NCI-H128 (cell line): ENCODE data around the gene IGIP.
A peak's percentile ranks its signal among the peaks of the same experiment; 100 is the strongest.

ENCODE experiments used
- DNase-seq: peaks from one replicate; lab custom pipeline; 2025; ENCODE audit not compliant: unreplicated experiment; lab: John Stamatoyannopoulos, UW

IGIP gene

GRCh38 chr5:140111011-140111858 lies 14.5 kb upstream of the IGIP start:
- DNase-seq: no peak

DNA sequence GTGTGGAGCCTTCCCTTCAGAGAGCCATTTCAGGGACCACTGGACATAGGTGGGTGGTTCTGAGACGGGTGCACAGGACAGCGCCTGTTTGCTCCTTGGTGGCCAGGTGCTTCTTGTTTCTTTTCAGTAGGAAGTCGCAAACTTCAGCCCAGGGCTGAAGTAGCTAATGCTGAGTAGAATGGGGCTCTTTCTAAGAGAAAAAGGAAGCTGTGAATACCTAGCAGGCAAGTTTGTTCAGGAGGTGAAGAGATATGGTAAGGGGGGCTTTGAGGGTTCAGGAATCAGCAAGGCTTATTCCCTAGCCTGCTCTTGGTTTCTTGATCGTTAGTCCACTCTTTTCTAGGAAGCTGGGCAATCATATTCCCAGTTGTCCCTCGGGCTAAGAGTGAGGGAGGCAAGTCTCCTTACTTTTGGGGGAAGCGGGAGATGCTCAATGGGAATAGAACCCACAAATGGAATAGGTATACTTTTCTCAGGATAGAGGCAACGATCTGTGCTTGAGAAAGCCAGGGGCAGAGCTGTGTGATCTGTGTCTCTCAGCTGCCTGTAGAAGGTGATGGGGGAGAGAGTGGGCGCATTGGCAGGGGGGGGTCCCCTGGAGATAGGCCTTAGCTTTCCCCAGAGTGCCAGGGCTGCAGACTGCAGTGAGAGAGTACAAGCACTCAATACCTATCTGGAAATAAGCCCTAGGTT lies 13.7 kb upstream of the IGIP start:
- no peak for DNase-seq

DNA sequence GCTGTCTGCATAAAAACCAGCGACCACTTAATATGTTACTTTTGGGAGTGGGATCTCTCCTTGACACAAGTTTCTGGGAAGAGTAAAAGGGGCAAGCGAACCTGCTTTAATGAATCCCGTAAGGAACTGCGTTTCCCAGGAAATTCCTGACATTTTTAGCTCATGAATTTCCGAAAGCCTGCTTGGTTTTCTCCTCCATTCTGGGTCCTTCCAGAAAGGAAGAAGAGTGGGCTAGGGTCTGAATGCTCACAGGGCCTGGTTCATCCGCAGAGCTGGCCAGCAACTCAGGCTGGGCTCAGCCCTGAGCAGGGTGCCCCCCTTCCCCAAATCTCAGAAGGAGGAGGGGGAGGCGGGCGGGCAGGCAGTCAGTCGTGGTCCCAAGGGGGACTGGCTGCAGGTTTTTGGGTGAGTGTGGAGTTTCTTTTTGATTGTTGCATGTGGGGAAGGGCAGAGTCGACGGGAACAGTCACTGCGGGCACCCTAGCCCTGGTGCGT lies 13.0 kb upstream of the IGIP start:
- no peak for DNase-seq

- no peak for DNase-seq
Measured at GRCh38 chr5:140113180-140113698, 12.5 kb upstream of the IGIP start.

- DNase-seq: peak; percentile 81
Measured at GRCh38 chr5:140113699-140114263, 12.0 kb upstream of the IGIP start, which contains the start of gene PURA. Gene PURA (plus strand): TSS chr5:140114109. CDS start chr5:140114182, 73 bp downstream.

DNA sequence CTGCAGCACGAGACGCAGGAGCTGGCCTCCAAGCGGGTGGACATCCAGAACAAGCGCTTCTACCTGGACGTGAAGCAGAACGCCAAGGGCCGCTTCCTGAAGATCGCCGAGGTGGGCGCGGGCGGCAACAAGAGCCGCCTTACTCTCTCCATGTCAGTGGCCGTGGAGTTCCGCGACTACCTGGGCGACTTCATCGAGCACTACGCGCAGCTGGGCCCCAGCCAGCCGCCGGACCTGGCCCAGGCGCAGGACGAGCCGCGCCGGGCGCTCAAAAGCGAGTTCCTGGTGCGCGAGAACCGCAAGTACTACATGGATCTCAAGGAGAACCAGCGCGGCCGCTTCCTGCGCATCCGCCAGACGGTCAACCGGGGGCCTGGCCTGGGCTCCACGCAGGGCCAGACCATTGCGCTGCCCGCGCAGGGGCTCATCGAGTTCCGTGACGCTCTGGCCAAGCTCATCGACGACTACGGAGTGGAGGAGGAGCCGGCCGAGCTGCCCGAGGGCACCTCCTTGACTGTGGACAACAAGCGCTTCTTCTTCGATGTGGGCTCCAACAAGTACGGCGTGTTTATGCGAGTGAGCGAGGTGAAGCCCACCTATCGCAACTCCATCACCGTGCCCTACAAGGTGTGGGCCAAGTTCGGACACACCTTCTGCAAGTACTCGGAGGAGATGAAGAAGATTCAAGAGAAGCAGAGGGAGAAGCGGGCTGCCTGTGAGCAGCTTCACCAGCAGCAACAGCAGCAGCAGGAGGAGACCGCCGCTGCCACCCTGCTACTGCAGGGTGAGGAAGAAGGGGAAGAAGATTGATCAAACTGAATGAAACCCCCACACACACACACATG lies 11.2 kb upstream of the IGIP start:
- no peak for DNase-seq

- no peak for DNase-seq
Measured at GRCh38 chr5:140115186-140115500, 10.6 kb upstream of the IGIP start.

- DNase-seq: no peak
Measured at GRCh38 chr5:140116716-140117115, 9.0 kb upstream of the IGIP start.

- no peak for DNase-seq
Measured at GRCh38 chr5:140117523-140117922, 8.2 kb upstream of the IGIP start.

GRCh38 chr5:140118302-140118936 lies 7.3 kb upstream of the IGIP start:
- DNase-seq: no peak

GRCh38 chr5:140126315-140127012 lies 727 bp downstream of the IGIP start:
- no peak for DNase-seq

DNA sequence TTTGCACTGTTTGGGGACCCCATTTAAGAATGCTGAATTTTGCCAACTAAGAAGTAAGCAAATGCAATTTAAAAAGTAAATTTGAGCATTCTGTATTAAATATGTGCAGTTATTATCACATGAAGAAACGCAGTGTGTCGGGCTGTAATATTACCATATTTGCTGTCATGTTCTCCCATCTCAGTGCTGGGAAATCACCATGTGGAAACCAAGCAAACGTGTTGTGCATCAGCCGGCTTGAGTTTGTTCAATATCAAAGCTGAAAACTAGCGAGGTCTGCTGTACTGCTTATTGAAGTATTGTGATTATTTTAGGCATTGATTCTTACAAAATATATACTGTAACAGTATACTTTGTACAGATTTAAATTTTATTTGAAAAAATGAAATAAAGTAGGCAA lies 2.6 kb downstream of the IGIP start:
- DNase-seq: no peak

- no peak for DNase-seq
Measured at GRCh38 chr5:140130949-140131733, 5.4 kb downstream of the IGIP start.

DNA sequence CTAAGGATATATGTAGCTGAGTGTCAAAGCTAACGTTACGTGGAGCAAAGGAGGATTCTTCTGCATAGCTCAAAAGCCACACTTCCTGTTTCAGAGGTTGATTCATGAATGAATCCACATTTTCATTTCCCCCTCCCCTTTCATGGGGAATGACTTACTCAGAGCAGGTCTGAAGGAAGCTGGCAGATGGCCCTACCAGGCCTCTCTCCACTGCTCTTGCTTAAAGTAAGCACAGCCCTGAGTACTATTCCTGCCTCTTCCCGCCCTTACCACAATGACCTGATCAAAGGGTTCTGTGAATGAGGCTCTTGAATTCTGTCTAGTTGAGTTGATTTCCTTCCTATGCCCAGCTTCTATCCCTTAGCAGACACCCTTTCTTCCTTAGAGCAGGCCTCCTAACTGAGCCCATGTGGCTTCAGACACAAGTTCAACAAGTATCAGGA lies 6.3 kb downstream of the IGIP start:
- DNase-seq: no peak

- no peak for DNase-seq
Measured at GRCh38 chr5:140133514-140134167, 7.9 kb downstream of the IGIP start.

DNA sequence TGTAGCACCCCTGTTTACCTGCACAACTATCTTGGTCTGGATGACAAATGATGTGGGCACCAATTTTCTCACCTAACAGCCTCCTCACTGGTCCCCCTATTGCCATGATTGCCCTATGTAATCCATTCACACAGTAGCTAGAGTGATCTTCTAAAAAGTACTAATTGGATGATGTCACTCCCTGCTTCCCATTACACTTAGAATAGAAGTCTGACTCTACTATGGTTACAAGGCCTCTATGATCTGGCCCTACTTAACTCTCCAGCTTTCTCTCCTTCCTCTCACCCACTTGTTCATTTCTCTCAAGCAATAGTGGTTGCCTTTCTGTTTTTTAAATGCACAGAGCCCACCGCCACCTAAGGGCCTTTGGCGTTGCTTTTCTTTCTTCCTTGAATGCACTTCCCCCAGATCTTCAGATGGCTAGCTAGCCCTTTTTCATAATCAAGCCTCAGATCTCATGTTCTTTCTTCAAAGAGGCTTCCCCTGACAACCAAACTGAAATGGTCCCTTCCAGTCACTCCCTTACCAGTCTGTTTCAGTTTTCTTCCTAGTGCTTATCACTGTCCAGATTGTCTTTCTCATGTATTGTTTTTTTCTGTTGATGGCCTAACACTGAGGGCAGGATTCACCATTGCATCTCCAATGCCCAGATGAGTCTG lies 8.7 kb downstream of the IGIP start:
- DNase-seq: no peak

DNA sequence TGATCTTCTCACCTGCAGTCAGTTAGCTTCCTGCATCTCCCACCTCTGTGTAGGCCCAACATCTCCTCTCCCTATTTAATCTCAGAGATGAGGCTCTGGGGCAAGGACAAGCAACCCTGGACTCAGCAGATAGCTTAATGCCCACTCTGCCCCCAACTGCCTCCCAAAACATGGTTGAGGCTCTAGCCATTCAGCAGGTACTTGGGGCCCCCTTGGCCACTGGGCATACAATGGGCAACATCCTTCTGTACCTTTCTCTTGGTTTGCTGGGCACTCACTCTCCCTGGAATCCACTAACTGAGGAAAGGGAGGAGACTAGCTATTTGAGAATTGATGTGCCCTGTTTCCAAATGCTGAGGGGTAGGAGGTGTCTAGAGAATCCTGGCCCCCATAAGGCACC lies 9.4 kb downstream of the IGIP start:
- DNase-seq: no peak

DNA sequence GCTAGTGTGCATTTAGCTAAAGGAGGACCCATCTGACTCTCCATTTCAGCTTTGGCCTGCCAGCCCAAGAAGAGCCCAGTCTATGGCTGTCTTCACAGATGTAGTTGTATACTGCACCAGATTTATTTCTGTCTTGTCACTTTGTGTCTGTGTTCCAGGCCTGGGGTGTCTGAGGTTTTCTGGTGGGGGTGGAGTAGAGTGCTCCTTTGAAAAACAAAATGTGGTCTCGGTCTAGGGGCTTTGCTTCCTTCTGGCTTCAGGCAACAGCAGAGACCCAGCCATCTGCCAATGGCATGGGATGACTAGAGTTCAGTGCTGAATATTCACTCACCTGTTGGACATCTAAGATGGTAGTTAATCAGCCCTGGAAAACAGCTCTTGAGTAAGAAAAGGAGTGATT lies 10.9 kb downstream of the IGIP start:
- no peak for DNase-seq
